Measurements from ENCODE around the gene TRAPPC10.

Gene TRAPPC10

GRCh38 chr21:44028287-44028659 is 16.2 kb downstream of the TRAPPC10 start:
- no CpG with 5 or more reads among the region's 6 CpGs for WGBS (ENCODE audit: extremely low coverage, insufficient coverage, insufficient read length)
- no peak for DNase-seq
- peaks cover 10% of the 10 kb centered on the region for H3K79me2 ChIP-seq (ENCODE audit: control insufficient read depth, insufficient read depth, low read length, poor library complexity)
- H4K91ac ChIP-seq (ENCODE audit: low read depth, low read length): no peak overlapping the region
- H3K4me3 ChIP-seq (ENCODE audit: low read depth, low read length): no peak overlapping the region
- peak overlapping the region; percentile 14 for H3K18ac ChIP-seq (ENCODE audit: low read length)
- H3K27me3 ChIP-seq (ENCODE audit: insufficient read depth, low read length): no peaks in the 10 kb centered on the region
- no peak overlapping the region for H4K12ac ChIP-seq (ENCODE audit: low read depth, low read length)
- H2BK12ac ChIP-seq (ENCODE audit: low read length): no peak overlapping the region
- H3K4ac ChIP-seq (ENCODE audit: low read depth, low read length): peak overlapping the region; percentile 77
- no peak overlapping the region for H3K27ac ChIP-seq (ENCODE audit: low read depth, low read length)
- H2AFZ ChIP-seq (ENCODE audit: insufficient read depth, low read length, poor library complexity): peak overlapping the region; percentile 45
- no peak overlapping the region for H3K9ac ChIP-seq (ENCODE audit: low read length)
- H3K9me3 ChIP-seq (ENCODE audit: insufficient read depth, low read depth, low read length): peaks cover 4% of the 10 kb centered on the region
- H4K8ac ChIP-seq (ENCODE audit: low read depth, low read length): no peak overlapping the region
- peaks cover 0 to 5% of the 10 kb centered on the region in 2 experiments for H3K36me3 ChIP-seq (ENCODE audit: control insufficient read depth in 1 of 2, insufficient read depth in 2 of 2, low read length in 2 of 2)
- no peaks in the 10 kb centered on the region for H3K79me1 ChIP-seq (ENCODE audit: low read length)
- H3K4me1 ChIP-seq (ENCODE audit: control insufficient read depth in 1 of 2, insufficient read depth in 2 of 2, low read length in 2 of 2): peaks cover 2 to 11% of the 10 kb centered on the region in 2 experiments
- no peak overlapping the region for H3K23ac ChIP-seq (ENCODE audit: low read length)
- no peak overlapping the region for H2AK5ac ChIP-seq (ENCODE audit: low read length)
- no peak overlapping the region for H2BK5ac ChIP-seq (ENCODE audit: low read depth, low read length, poor library complexity)
- no peak overlapping the region for H3K14ac ChIP-seq (ENCODE audit: low read length)
- H3K4me2 ChIP-seq (ENCODE audit: low read length): no peak overlapping the region
- H2BK120ac ChIP-seq (ENCODE audit: insufficient read depth, low read length, poor library complexity): no peak overlapping the region

GRCh38 chr21:44029460-44030087 is 17.5 kb downstream of the TRAPPC10 start:
- Histone ChIP-seq H3K79me2 (ENCODE audit: control insufficient read depth, insufficient read depth, low read length, poor library complexity) (peaks cover 8% of the 10 kb centered on the region), H2AK5ac (ENCODE audit: low read length) (no peak overlapping the region), H3K36me3 (ENCODE audit: control insufficient read depth in 1 of 2, insufficient read depth in 2 of 2, low read length in 2 of 2) (peaks cover 2 to 11% of the 10 kb centered on the region in 2 experiments), H2BK12ac (ENCODE audit: low read length) (no peak overlapping the region), H2BK5ac (ENCODE audit: low read depth, low read length, poor library complexity) (no peak overlapping the region), H3K23ac (ENCODE audit: low read length) (no peak overlapping the region), H4K91ac (ENCODE audit: low read depth, low read length) (no peak overlapping the region), H4K8ac (ENCODE audit: low read depth, low read length) (no peak overlapping the region), H3K4me3 (ENCODE audit: low read depth, low read length) (no peak overlapping the region), H4K12ac (ENCODE audit: low read depth, low read length) (no peak overlapping the region), H3K4ac (ENCODE audit: low read depth, low read length) (peak overlapping the region; percentile 63), H3K4me2 (ENCODE audit: low read length) (no peak overlapping the region), H2BK120ac (ENCODE audit: insufficient read depth, low read length, poor library complexity) (no peak overlapping the region), H3K27ac (ENCODE audit: low read depth, low read length) (no peak overlapping the region), H3K9ac (ENCODE audit: low read length) (no peak overlapping the region), H3K4me1 (ENCODE audit: control insufficient read depth in 1 of 2, insufficient read depth in 2 of 2, low read length in 2 of 2) (peaks cover 2 to 11% of the 10 kb centered on the region in 2 experiments), H2AFZ (ENCODE audit: insufficient read depth, low read length, poor library complexity) (no peak overlapping the region), H3K79me1 (ENCODE audit: low read length) (no peaks in the 10 kb centered on the region), H3K9me3 (ENCODE audit: insufficient read depth, low read depth, low read length) (peaks cover 4% of the 10 kb centered on the region), H3K14ac (ENCODE audit: low read length) (no peak overlapping the region), H3K18ac (ENCODE audit: low read length) (no peak overlapping the region), H3K27me3 (ENCODE audit: insufficient read depth, low read length) (no peaks in the 10 kb centered on the region)
- DNase-seq: no peak
- WGBS (ENCODE audit: extremely low coverage, insufficient coverage, insufficient read length): no CpG with 5 or more reads among the region's 6 CpGs

GRCh38 chr21:44035244-44035643 is 23.1 kb downstream of the TRAPPC10 start:
- Histone ChIP-seq H3K4me1 (ENCODE audit: control insufficient read depth in 1 of 2, insufficient read depth in 2 of 2, low read length in 2 of 2) (no peaks in the 10 kb centered on the region), H3K14ac (ENCODE audit: low read length) (no peak overlapping the region), H2AFZ (ENCODE audit: insufficient read depth, low read length, poor library complexity) (no peak overlapping the region), H3K4me3 (ENCODE audit: low read depth, low read length) (no peak overlapping the region), H3K27ac (ENCODE audit: low read depth, low read length) (no peak overlapping the region), H2AK5ac (ENCODE audit: low read length) (no peak overlapping the region), H3K9ac (ENCODE audit: low read length) (no peak overlapping the region), H3K79me1 (ENCODE audit: low read length) (no peaks in the 10 kb centered on the region), H3K36me3 (ENCODE audit: control insufficient read depth in 1 of 2, insufficient read depth in 2 of 2, low read length in 2 of 2) (peaks cover 29 to 45% of the 10 kb centered on the region in 2 experiments), H3K18ac (ENCODE audit: low read length) (no peak overlapping the region), H2BK12ac (ENCODE audit: low read length) (no peak overlapping the region), H4K12ac (ENCODE audit: low read depth, low read length) (no peak overlapping the region), H2BK120ac (ENCODE audit: insufficient read depth, low read length, poor library complexity) (no peak overlapping the region), H3K23ac (ENCODE audit: low read length) (no peak overlapping the region), H4K91ac (ENCODE audit: low read depth, low read length) (no peak overlapping the region), H3K79me2 (ENCODE audit: control insufficient read depth, insufficient read depth, low read length, poor library complexity) (peaks cover 2% of the 10 kb centered on the region), H3K4me2 (ENCODE audit: low read length) (no peak overlapping the region), H4K8ac (ENCODE audit: low read depth, low read length) (no peak overlapping the region), H3K9me3 (ENCODE audit: insufficient read depth, low read depth, low read length) (no peaks in the 10 kb centered on the region), H3K4ac (ENCODE audit: low read depth, low read length) (no peak overlapping the region), H2BK5ac (ENCODE audit: low read depth, low read length, poor library complexity) (no peak overlapping the region), H3K27me3 (ENCODE audit: insufficient read depth, low read length) (no peaks in the 10 kb centered on the region)
- DNase-seq: no peak
- WGBS (ENCODE audit: extremely low coverage, insufficient coverage, insufficient read length): no CpG with 5 or more reads among the region's 4 CpGs

- DNase-seq: no peak
- Histone ChIP-seq H2BK12ac (ENCODE audit: low read length) (no peak overlapping the region), H4K8ac (ENCODE audit: low read depth, low read length) (no peak overlapping the region), H3K79me2 (ENCODE audit: control insufficient read depth, insufficient read depth, low read length, poor library complexity) (no peaks in the 10 kb centered on the region), H3K4ac (ENCODE audit: low read depth, low read length) (no peak overlapping the region), H3K18ac (ENCODE audit: low read length) (no peak overlapping the region), H3K4me2 (ENCODE audit: low read length) (no peak overlapping the region), H3K9ac (ENCODE audit: low read length) (no peak overlapping the region), H3K27ac (ENCODE audit: low read depth, low read length) (no peak overlapping the region), H3K36me3 (ENCODE audit: control insufficient read depth in 1 of 2, insufficient read depth in 2 of 2, low read length in 2 of 2) (peaks cover 33 to 40% of the 10 kb centered on the region in 2 experiments), H3K79me1 (ENCODE audit: low read length) (no peaks in the 10 kb centered on the region), H3K27me3 (ENCODE audit: insufficient read depth, low read length) (no peaks in the 10 kb centered on the region), H4K91ac (ENCODE audit: low read depth, low read length) (no peak overlapping the region), H3K4me3 (ENCODE audit: low read depth, low read length) (no peak overlapping the region), H2BK5ac (ENCODE audit: low read depth, low read length, poor library complexity) (no peak overlapping the region), H3K23ac (ENCODE audit: low read length) (no peak overlapping the region), H3K14ac (ENCODE audit: low read length) (no peak overlapping the region), H2AK5ac (ENCODE audit: low read length) (no peak overlapping the region), H3K9me3 (ENCODE audit: insufficient read depth, low read depth, low read length) (no peaks in the 10 kb centered on the region), H2AFZ (ENCODE audit: insufficient read depth, low read length, poor library complexity) (no peak overlapping the region), H2BK120ac (ENCODE audit: insufficient read depth, low read length, poor library complexity) (no peak overlapping the region), H3K4me1 (ENCODE audit: control insufficient read depth in 1 of 2, insufficient read depth in 2 of 2, low read length in 2 of 2) (no peaks in the 10 kb centered on the region), H4K12ac (ENCODE audit: low read depth, low read length) (no peak overlapping the region)
- WGBS (ENCODE audit: extremely low coverage, insufficient coverage, insufficient read length): 100% methylated on average over 3 of the region's 14 CpGs
These were observed 26.0 kb downstream of the TRAPPC10 start for GRCh38 chr21:44038063-44038462.

All from trophoblast cell (in vitro differentiated cells and primary cell).